HEK293T (cell line): ENCODE results near the gene ANKRD35.
A peak's percentile ranks its signal among the peaks of the same experiment; 100 is the strongest.
"Not testable (repeated sequence)": the region's sequence is repeated elsewhere in the genome, so short reads cannot be mapped to it uniquely, and the experiment has no call there.

Experiments used
- CTCF ChIA-PET: fragments of 350-600 bp; formaldehyde crosslinking; extraction: SDS; loops from one replicate; lab custom pipeline; 2021; ENCODE audit warnings: antibody characterized with exemption, inconsistent platforms; lab: Yijun Ruan, JAX
- POLR2A ChIA-PET: fragments of 350-600 bp; formaldehyde crosslinking; extraction: SDS; loops from one replicate; lab custom pipeline; 2020; ENCODE audit warnings: antibody characterized with exemption, inconsistent platforms; lab: Yijun Ruan, JAX
- DNase-seq: peaks from one replicate; pipeline ENCODE4 v3.0.0; 2012; ENCODE audit warnings: mixed read lengths; ENCODE audit errors: extremely low spot score
- ARNT ChIP-seq: fragments of 450-650 bp; IDR thresholded peaks from 2 replicates; pipeline ENCODE4 v1.6.1; 2017; ENCODE audit warnings: mild to moderate bottlenecking
- BHLHE40 ChIP-seq: fragments of 450-650 bp; IDR thresholded peaks from 2 replicates; pipeline ENCODE4 v1.6.1; 2016; ENCODE audit warnings: mild to moderate bottlenecking, moderate library complexity, borderline replicate concordance
- CTBP1 ChIP-seq: fragments of 450-650 bp; IDR thresholded peaks from 2 replicates; pipeline ENCODE4 v1.6.1; 2016; ENCODE audit warnings: borderline replicate concordance
- ELF4 ChIP-seq: fragments of 450-650 bp; IDR thresholded peaks from 2 replicates; pipeline ENCODE4 v1.6.1; 2017; ENCODE audit warnings: antibody characterized with exemption
- FOXA1 ChIP-seq: fragments of 450-650 bp; IDR thresholded peaks from 2 replicates; pipeline ENCODE4 v1.6.1; 2016; ENCODE audit warnings: mild to moderate bottlenecking
- FOXK2 ChIP-seq: fragments of 450-650 bp; IDR thresholded peaks from 2 replicates; pipeline ENCODE4 v1.6.1; 2016; ENCODE audit warnings: mild to moderate bottlenecking
- FOXM1 ChIP-seq: fragments of 450-650 bp; IDR thresholded peaks from 2 replicates; pipeline ENCODE4 v1.6.1; 2017; ENCODE audit warnings: mild to moderate bottlenecking, borderline replicate concordance
- HDGF ChIP-seq: fragments of 450-650 bp; IDR thresholded peaks from 2 replicates; pipeline ENCODE4 v1.6.1; 2017; ENCODE audit warnings: antibody characterized with exemption, borderline replicate concordance
- L3MBTL2 ChIP-seq: fragments of 450-650 bp; conservative IDR thresholded peaks from 2 replicates; pipeline ENCODE4 v1.6.1; 2016; ENCODE audit warnings: mild to moderate bottlenecking
- LEF1 ChIP-seq: fragments of 450-650 bp; IDR thresholded peaks from 2 replicates; pipeline ENCODE4 v1.6.1; 2017; ENCODE audit warnings: mild to moderate bottlenecking, borderline replicate concordance
- NFRKB ChIP-seq: fragments of 450-650 bp; IDR thresholded peaks from 2 replicates; pipeline ENCODE4 v1.6.1; 2016; ENCODE audit warnings: mild to moderate bottlenecking, moderate library complexity
- PKNOX1 ChIP-seq: fragments of 450-650 bp; IDR thresholded peaks from 2 replicates; pipeline ENCODE4 v1.6.1; 2016
- SP1 ChIP-seq: fragments of 450-650 bp; IDR thresholded peaks from 2 replicates; pipeline ENCODE4 v1.6.1; 2017
- SUZ12 ChIP-seq: fragments of 450-650 bp; IDR thresholded peaks from 2 replicates; pipeline ENCODE4 v1.6.1; 2016; ENCODE audit warnings: mild to moderate bottlenecking
- TARDBP ChIP-seq: fragments of 450-650 bp; IDR thresholded peaks from 2 replicates; pipeline ENCODE4 v1.6.1; 2016
- ZNF384 ChIP-seq: fragments of 450-650 bp; IDR thresholded peaks from 2 replicates; pipeline ENCODE4 v1.6.1; 2016

ANKRD35 gene

GRCh38 chr1:145885738-145886287 is at the start of gene ANKRD35:
Gene ANKRD35 (minus strand): TSS chr1:145885866. CDS start chr1:145885758, 108 bp downstream.
- TF ChIP-seq PKNOX1 (peak; percentile 46; the same call in 1 of the 2 replicates), SP1 (peak; percentile 41; the same call in 1 of the 2 replicates), ARNT (no peak)
- POLR2A ChIA-PET: interaction anchor here (1.0 to 2.8 kb wide), 2 partner anchors 27 to 78 kb away, joined by 4 to 16 read pairs; partner anchors contain the start of genes ANKRD34A, PIAS3 and POLR3GL
- CTCF ChIA-PET: interaction anchor here (0.6 to 2.7 kb wide), 5 partner anchors 22 to 82 kb away, joined by 3 to 8 read pairs (median 4); partner anchors contain the start of genes ITGA10, NUDT17 and PIAS3
- DNase-seq: peak; percentile 95

GRCh38 chr1:145932522-145933009 is 46.9 kb upstream of the ANKRD35 start:
- POLR2A ChIA-PET: interaction anchor here (1.3 kb wide), 1 partner anchor 32 kb away, joined by 4 read pairs; the partner anchor contains the start of genes ANKRD34A and POLR3GL
- DNase-seq, CTCF ChIA-PET: not testable (repeated sequence)

GRCh38 chr1:145927916-145928643 is 42.4 kb upstream of the ANKRD35 start:
- CTCF ChIA-PET: interaction anchor here (0.6 to 1.7 kb wide), 10 partner anchors 14 to 171 kb away, joined by 3 to 6 read pairs (median 3); partner anchors contain the start of genes ANKRD34A, LIX1L and POLR3GL
- POLR2A ChIA-PET: interaction anchor here (0.7 to 4.7 kb wide), 32 partner anchors 8 to 110 kb away, joined by 3 to 90 read pairs (median 6); partner anchors contain the start of genes ANKRD34A, ITGA10, LIX1L and NUDT17
- no peak for DNase-seq
- TF ChIP-seq TARDBP (no peak), FOXM1 (no peak), HDGF (no peak), PKNOX1 (no peak), L3MBTL2 (no peak)

- peak; percentile 92 for DNase-seq
- ChIA-PET POLR2A (interaction anchor here (0.7 to 4.7 kb wide), 33 partner anchors 9 to 111 kb away, joined by 3 to 90 read pairs (median 6); partner anchors contain the start of genes ANKRD34A, ITGA10, LIX1L and NUDT17), CTCF (interaction anchor here (0.6 to 1.7 kb wide), 12 partner anchors 15 to 170 kb away, joined by 3 to 6 read pairs (median 3); partner anchors contain the start of genes ANKRD34A, LIX1L and POLR3GL)
- no peak for TF ChIP-seq ARNT
- peak; percentile 90 for TF ChIP-seq NFRKB
- TF ChIP-seq SUZ12: no peak
- no peak for TF ChIP-seq LEF1
- no peak for TF ChIP-seq ZNF384
- peak; percentile 90 for TF ChIP-seq PKNOX1
- TF ChIP-seq CTBP1: no peak; the same call in 1 of the 2 replicates
- no peak for TF ChIP-seq SP1
- TF ChIP-seq ELF4: peak; percentile 95
- peak; percentile 97 for TF ChIP-seq L3MBTL2
- TF ChIP-seq FOXM1: no peak
- TF ChIP-seq BHLHE40: no peak
- no peak for TF ChIP-seq HDGF
- peak; percentile 23; the same call in 1 of the 2 replicates for TF ChIP-seq FOXK2
- TF ChIP-seq TARDBP: peak; percentile 65; the same call in 1 of the 2 replicates
- no peak for TF ChIP-seq FOXA1
These were observed 41.6 kb upstream of the ANKRD35 start, which contains the start of gene RBM8A for GRCh38 chr1:145927063-145927886. Gene RBM8A (minus strand): TSS chr1:145927484. CDS start chr1:145927426, 58 bp downstream.

- ChIA-PET POLR2A (interaction anchor here (0.9 to 4.7 kb wide), 15 partner anchors 9 to 111 kb away, joined by 4 to 90 read pairs (median 10); partner anchors contain the start of genes ANKRD34A, LIX1L, PEX11B and PIAS3), CTCF (interaction anchor here (0.9 to 1.7 kb wide), 6 partner anchors 16 to 59 kb away, joined by 3 to 6 read pairs (median 4); partner anchors contain the start of gene LIX1L)
- no peak for DNase-seq
- TF ChIP-seq ARNT: no peak
- TF ChIP-seq SUZ12: no peak
- no peak for TF ChIP-seq CTBP1
- no peak for TF ChIP-seq PKNOX1
- no peak for TF ChIP-seq FOXA1
- TF ChIP-seq NFRKB: no peak
- no peak for TF ChIP-seq SP1
- TF ChIP-seq LEF1: no peak
These were observed 41.0 kb upstream of the ANKRD35 start for GRCh38 chr1:145926686-145927062.
